Pancreas (tissue), 10 donors: ENCODE results near the gene PNKP. TPM values are rescaled to one million over a fixed set of nuclear protein-coding genes. Genes with fewer than 3 reads are reported as not detected.

Experiments
- ATAC-seq, 4 donors: fragments of 200-7000 bp; cut with Tn5 transposase; one replicate each; pipeline versions ENCODE4 v1.8.0 to v1.9.1; 2020; ENCODE audit warnings: mild to moderate bottlenecking in 4 of 4, moderate library complexity in 4 of 4
- DNase-seq, 6 donors: peaks; one replicate each; pipeline ENCODE4 v3.0.0-alpha.2; 2020
- FAIRE-seq: peaks from 2 replicates; lab custom pipeline; 2012; peaks lifted over from hg19 to GRCh38; lab: Jason Lieb, UNC
- H3K27ac ChIP-seq, 4 donors: fragments of 200-600 bp; sonication (generic); 1 replicate in 3 of 4; 2 replicates in 1 of 4; pipeline versions ENCODE4 v1.5.0 to v1.8.0; 2020
- H3K27me3 ChIP-seq, 4 donors: fragments of 200-600 bp; one replicate each; pipeline ENCODE4 v1.8.0; 2021
- H3K36me3 ChIP-seq, 3 donors: fragments of 200-600 bp; sonication (generic) in 1 of 3; one replicate each; pipeline versions ENCODE4 v1.5.0 to v1.8.0; 2020 to 2021
- H3K4me1 ChIP-seq, 3 donors: fragments of 200-600 bp; one replicate each; pipeline ENCODE4 v1.8.0; 2021
- H3K4me3 ChIP-seq, 4 donors: fragments of 200-600 bp; sonication (generic) in 2 of 4; one replicate each; pipeline versions ENCODE4 v1.5.0 to v1.8.0; 2020 to 2021
- H3K9me3 ChIP-seq, 4 donors: fragments of 200-600 bp; one replicate each; pipeline ENCODE4 v1.8.0; 2021
- WGBS, 2 donors: extraction: QIAGEN DNeasy Blood & Tissue Kit; methylation state at CpG; one replicate each; pipeline ENCODE4 v1.1.7; 2013; 5-methylcytosine and 5-hydroxymethylcytosine counted together
- intact Hi-C, 3 donors: fragments of 100-400 bp; cut with DNase I; formaldehyde crosslinking; loops; one replicate each; pipeline versions ENCODE4 v1.11.1 to v1.14.2; 2022
- polyA plus RNA-seq, 2 donors: library from polyadenylated mRNA; stranded (reverse); fragments of 200-250 nt; gene quantifications; one replicate each; pipeline ENCODE4 v1.2.3, GENCODE V29; 2013
- total RNA-seq, 6 donors: library from RNA; stranded (reverse); fragmentation: NEBNext Ultra II Directional in 4 of 6; extraction: Animal tissue kit (Norgen Biotek cat#: 25700) in 4 of 6; gene quantifications; one replicate each; pipeline versions ENCODE4 v1.2.1 to v1.2.4, GENCODE V29; 2021 to 2023
- TF ChIP-seq, protein P1 (sequence below), 4 donors: fragments of 200-600 bp; sonication (generic) in 3 of 4; IDR thresholded peaks; one replicate each; pipeline versions ENCODE4 v1.5.0 to v1.8.0; 2021; ENCODE audit warnings: antibody characterized with exemption in 4 of 4
- donor health status: healthy with polysubstance abuse.
- donor health status: DM: no; HTN: no; CAD: no; lungs with moderate emphysema.
- donor health status: DM: no; HTN: no; CAD: no.
- donor health status: control.
- donor health status: control.
- donor health status: Bipolar disorder and iron deficiency.
- donor health status: DM: yes; HTN: yes; CAD: no.
- donor health status: DM: no; HTN: no; CAD: no.
- donor health status: DM: no; HTN: no; CAD: no.
- donor health status: DM: yes; HTN: yes; CAD: no.

Gene PNKP
- total and polyA plus RNA-seq, 8 donors, result 28.7 to 154 (median 43.7) TPM

DNA sequence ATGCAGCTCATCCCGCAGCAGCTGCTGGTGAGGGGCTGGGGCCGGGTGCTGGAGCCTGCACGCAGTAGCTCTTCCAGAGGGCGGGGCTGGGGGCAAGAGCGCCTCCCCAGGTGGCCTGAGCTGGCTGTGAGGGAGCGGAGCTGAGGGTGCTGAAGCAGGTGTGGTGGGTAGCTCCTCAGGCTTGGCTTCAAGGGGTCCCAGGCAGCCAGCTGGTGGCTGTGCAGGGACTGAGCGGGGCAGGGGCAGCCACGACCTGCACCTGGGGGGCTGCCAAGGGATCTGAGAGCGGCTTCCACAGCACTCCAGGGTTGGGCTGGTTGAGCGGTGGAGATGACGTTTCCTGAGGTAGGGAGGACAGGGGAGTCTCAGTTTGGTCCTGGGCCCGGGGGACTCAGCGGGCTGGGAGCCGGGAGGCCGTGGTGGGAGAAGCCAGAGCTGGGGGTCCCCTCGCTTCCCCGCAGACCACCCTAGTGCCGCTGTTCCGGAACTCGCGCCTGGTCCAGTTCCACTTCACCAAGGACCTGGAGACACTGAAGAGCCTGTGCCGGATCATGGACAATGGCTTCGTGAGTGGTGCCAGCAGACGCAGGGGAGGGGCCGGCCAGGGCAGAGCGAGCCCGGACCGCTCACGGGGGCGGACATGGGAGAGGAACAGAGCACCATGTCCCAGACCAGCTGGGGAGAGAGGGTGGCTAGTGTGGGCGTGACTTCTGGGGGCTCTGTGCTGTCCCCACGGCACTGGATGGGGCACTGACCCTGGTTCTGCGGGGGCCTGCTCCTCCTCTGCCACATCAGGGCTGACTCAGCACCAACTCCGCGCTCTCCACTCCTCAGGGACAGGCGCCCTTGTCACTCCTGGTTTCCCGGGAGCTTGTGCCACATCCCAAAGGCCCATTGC lies 9.0 kb downstream of the PNKP start:
- peak in 1 of 4 donors; percentile 0 for ATAC-seq
- Histone ChIP-seq H3K4me1 (no peaks in the 10 kb centered on the region), H3K9me3 (no peaks in the 10 kb centered on the region), H3K27ac (no peak overlapping the region), H3K27me3 (no peaks in the 10 kb centered on the region), H3K4me3 (no peak overlapping the region), H3K36me3 (peaks cover 0 to 38% (median 10%) of the 10 kb centered on the region in 3 donors)
- WGBS, 2 donors, result 91% methylated on average over 34 to 37 of the region's 37 CpGs
- TF ChIP-seq, protein P1, sequence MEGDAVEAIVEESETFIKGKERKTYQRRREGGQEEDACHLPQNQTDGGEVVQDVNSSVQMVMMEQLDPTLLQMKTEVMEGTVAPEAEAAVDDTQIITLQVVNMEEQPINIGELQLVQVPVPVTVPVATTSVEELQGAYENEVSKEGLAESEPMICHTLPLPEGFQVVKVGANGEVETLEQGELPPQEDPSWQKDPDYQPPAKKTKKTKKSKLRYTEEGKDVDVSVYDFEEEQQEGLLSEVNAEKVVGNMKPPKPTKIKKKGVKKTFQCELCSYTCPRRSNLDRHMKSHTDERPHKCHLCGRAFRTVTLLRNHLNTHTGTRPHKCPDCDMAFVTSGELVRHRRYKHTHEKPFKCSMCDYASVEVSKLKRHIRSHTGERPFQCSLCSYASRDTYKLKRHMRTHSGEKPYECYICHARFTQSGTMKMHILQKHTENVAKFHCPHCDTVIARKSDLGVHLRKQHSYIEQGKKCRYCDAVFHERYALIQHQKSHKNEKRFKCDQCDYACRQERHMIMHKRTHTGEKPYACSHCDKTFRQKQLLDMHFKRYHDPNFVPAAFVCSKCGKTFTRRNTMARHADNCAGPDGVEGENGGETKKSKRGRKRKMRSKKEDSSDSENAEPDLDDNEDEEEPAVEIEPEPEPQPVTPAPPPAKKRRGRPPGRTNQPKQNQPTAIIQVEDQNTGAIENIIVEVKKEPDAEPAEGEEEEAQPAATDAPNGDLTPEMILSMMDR (IDR thresholded peaks at IDR 0.05), result no peak
- intact Hi-C loops, result no loop called here
- peak in 2 of 6 donors; percentile 47 to 84 for DNase-seq
- no peak for FAIRE-seq

DNA sequence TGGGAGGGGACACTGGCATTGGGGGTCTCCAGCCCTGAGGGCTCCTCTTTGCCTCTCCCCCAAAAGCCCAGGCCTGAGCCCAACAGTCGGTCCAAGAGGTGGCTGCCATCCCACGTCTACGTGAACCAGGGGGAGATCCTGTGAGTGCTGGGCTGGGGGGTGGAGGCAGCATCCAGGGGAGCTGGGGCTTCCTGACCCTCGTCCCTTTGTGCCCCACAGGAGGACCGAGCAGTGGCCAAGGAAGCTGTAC lies 9.6 kb downstream of the PNKP start:
- intact Hi-C loops, result no loop called here
- WGBS, 2 donors, result 88 to 94% methylated on average over 5 of the region's 5 CpGs
- DNase-seq (no peak), ATAC-seq (no peak), FAIRE-seq (no peak)
- no peak overlapping the region for H3K27ac ChIP-seq
- H3K9me3 ChIP-seq, result no peaks in the 10 kb centered on the region
- H3K36me3 ChIP-seq, result peaks cover 0 to 38% (median 10%) of the 10 kb centered on the region in 3 donors
- no peak overlapping the region for H3K4me3 ChIP-seq
- TF ChIP-seq, protein P1 (IDR thresholded peaks at IDR 0.05), result no peak
- H3K27me3 ChIP-seq, result no peaks in the 10 kb centered on the region
- H3K4me1 ChIP-seq, result peaks cover 0 to under 1% (median 0%) of the 10 kb centered on the region in 3 donors

DNA sequence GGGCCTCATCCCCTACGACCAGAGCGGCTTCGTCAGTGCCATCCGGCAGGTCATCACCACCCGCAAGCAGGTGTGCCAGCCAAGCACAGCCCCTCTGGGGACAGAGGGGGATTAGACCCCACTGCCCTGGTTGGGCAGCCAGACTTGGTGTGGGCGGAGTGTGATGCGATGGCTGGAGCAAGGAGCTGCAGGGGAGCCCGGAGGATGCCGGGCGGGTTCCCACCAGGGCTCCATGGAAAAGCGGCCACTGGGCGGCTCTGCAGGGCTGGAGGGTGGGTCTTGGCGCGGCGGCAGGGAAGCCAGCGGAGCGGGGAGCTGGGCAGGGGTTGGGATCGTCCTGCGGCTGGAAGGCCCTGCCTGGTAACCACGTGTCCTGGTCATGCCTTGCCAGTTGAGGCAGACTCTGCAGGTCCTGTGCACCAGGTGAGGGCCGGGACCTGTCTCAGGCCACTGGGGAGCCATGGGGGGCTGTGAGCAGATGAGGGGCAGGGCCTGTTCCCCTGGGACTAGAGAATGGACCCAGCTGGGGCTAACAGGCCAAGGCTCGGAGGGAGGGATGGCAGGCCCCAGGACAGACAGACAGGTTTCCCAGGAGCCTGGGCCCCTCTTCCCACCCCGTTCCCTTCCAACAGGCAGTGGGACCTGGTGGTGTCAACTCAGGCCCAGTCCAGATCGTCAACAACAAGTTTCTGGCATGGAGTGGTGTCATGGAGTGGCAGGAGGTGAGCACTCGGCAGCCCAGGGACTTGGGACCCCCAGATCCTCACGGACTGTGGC lies 10.1 kb downstream of the PNKP start:
- 93% methylated on average over 26 of the region's 26 CpGs for WGBS, 2 donors
- ATAC-seq (no peak), DNase-seq (peak in 3 of 6 donors; percentile 52 to 79 (median 58)), FAIRE-seq (no peak)
- peaks cover 0 to 3% (median 0%) of the 10 kb centered on the region in 3 donors for H3K4me1 ChIP-seq
- H3K36me3 ChIP-seq, result peaks cover 0 to 38% (median 10%) of the 10 kb centered on the region in 3 donors
- H3K9me3 ChIP-seq, result no peaks in the 10 kb centered on the region
- no peak overlapping the region for H3K27ac ChIP-seq
- TF ChIP-seq, protein P1 (IDR thresholded peaks at IDR 0.05), result no peak
- H3K27me3 ChIP-seq, result no peaks in the 10 kb centered on the region
- H3K4me3 ChIP-seq, result no peak overlapping the region
- intact Hi-C loops, result no loop called here

DNA sequence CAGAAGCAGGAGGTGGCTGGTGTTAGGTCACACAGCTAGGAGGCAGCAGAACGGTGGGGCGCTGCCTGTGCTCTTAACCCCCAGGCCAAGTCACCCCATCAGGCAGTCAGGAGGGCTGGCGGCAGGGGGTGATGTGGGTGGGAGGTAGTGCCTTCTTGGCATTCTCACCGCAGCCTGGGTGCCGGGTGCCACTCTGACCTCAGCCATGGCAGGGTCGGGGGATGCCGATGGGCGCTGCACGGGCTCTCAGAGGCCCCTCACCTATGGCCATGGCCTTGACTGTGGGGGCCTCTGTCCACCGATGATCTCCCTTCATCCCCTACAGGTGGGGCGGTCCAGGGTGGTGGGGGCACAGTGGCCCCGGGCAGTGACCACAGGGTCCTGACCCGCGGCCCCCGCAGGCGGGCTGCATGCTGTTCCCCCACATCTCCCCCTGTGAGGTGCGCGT lies 10.8 kb downstream of the PNKP start:
- Histone ChIP-seq H3K9me3 (no peaks in the 10 kb centered on the region), H3K27me3 (no peaks in the 10 kb centered on the region), H3K36me3 (peaks cover 0 to 37% (median 10%) of the 10 kb centered on the region in 3 donors), H3K27ac (no peak overlapping the region), H3K4me3 (no peak overlapping the region), H3K4me1 (peaks cover 0 to 3% (median 0%) of the 10 kb centered on the region in 3 donors)
- TF ChIP-seq, protein P1 (IDR thresholded peaks at IDR 0.05), result no peak
- DNase-seq, result peak in 3 of 6 donors; percentile 45 to 79 (median 61)
- ATAC-seq, result no peak
- intact Hi-C loops, result no loop called here
- 91 to 92% methylated on average over 18 of the region's 18 CpGs for WGBS, 2 donors
- no peak for FAIRE-seq
